GM23338 (cell line): ENCODE measurements around the gene TUBGCP4. TPM values are rescaled to one million over a fixed set of nuclear protein-coding genes. Genes with fewer than 3 reads are reported as not detected.

ENCODE experiments used
- ATAC-seq: fragments of 200-7000 bp; cut with Tn5 transposase; 3 replicates; pipeline ENCODE4 v1.9.1; 2020
- DNase-seq: peaks from one replicate; pipeline ENCODE4 v3.0.0-alpha.2; 2015; ENCODE audit warnings: low spot score
- H2AFZ ChIP-seq: fragments of 200-600 bp; sonication (generic); 2 replicates; pipeline ENCODE4 v1.8.0; 2016; ENCODE audit warnings: antibody characterized with exemption, mild to moderate bottlenecking, moderate library complexity
- H3F3A ChIP-seq: fragments of 200-600 bp; sonication (generic); replicated peaks from 2 replicates; pipeline ENCODE4 v1.8.0; 2017; ENCODE audit warnings: antibody characterized with exemption, mixed run types, low read depth
- H3K27ac ChIP-seq: fragments of 200-600 bp; sonication (generic); 2 replicates; pipeline ENCODE4 v1.6.1; 2016; ENCODE audit warnings: low read depth
- H3K27me3 ChIP-seq: fragments of 200-600 bp; sonication (generic); 2 replicates; pipeline ENCODE4 v1.8.0; 2016; ENCODE audit warnings: mild to moderate bottlenecking, mixed run types, moderate library complexity; ENCODE audit not compliant: insufficient read depth
- H3K36me3 ChIP-seq: fragments of 200-600 bp; sonication (generic); 2 replicates; pipeline ENCODE4 v1.8.0; 2016; ENCODE audit warnings: mild to moderate bottlenecking; ENCODE audit not compliant: insufficient read depth
- H3K4me1 ChIP-seq: fragments of 200-600 bp; sonication (generic); 2 replicates; pipeline ENCODE4 v1.8.0; 2016; ENCODE audit warnings: mild to moderate bottlenecking, moderate library complexity; ENCODE audit not compliant: insufficient read depth
- H3K4me2 ChIP-seq: fragments of 200-600 bp; sonication (generic); 2 replicates; pipeline ENCODE4 v1.7.1; 2017; ENCODE audit warnings: mixed run types
- H3K4me3 ChIP-seq: fragments of 200-600 bp; sonication (generic); 2 replicates; pipeline ENCODE4 v1.6.1; 2016; ENCODE audit warnings: mixed run types
- H3K79me2 ChIP-seq: fragments of 200-600 bp; sonication (generic); replicated peaks from 2 replicates; pipeline ENCODE4 v1.8.0; 2017; ENCODE audit warnings: mild to moderate bottlenecking; ENCODE audit not compliant: insufficient read depth
- H3K9me2 ChIP-seq: fragments of 200-600 bp; sonication (generic); 2 replicates; pipeline ENCODE4 v1.8.0; 2017; ENCODE audit not compliant: insufficient read depth
- H4K20me1 ChIP-seq: fragments of 200-600 bp; sonication (generic); replicated peaks from 2 replicates; pipeline ENCODE4 v1.8.0; 2017; ENCODE audit warnings: mild to moderate bottlenecking; ENCODE audit not compliant: insufficient read depth
- H3K27ac Mint-ChIP-seq: 2 replicates; pipeline ENCODE4 v1.8.0; 2020; ENCODE audit warnings: inconsistent platforms, mild to moderate bottlenecking, moderate library complexity, mixed read lengths
- H3K27me3 Mint-ChIP-seq: 3 replicates; pipeline ENCODE4 v1.8.0; 2022; ENCODE audit warnings: low read depth, mild to moderate bottlenecking, moderate library complexity, mixed read lengths, inconsistent platforms; ENCODE audit not compliant: insufficient read depth, poor library complexity
- H3K36me3 Mint-ChIP-seq: 3 replicates; pipeline ENCODE4 v1.8.0; 2021; ENCODE audit warnings: low read depth, mild to moderate bottlenecking, inconsistent platforms, moderate library complexity, mixed read lengths
- H3K4me1 Mint-ChIP-seq: 3 replicates; pipeline ENCODE4 v1.8.0; 2020; ENCODE audit warnings: mild to moderate bottlenecking, inconsistent platforms, mixed read lengths
- H3K4me3 Mint-ChIP-seq: 3 replicates; pipeline ENCODE4 v1.8.0; 2021; ENCODE audit warnings: moderate library complexity, mild to moderate bottlenecking, inconsistent platforms, mixed read lengths
- H3K9me3 Mint-ChIP-seq: 3 replicates; pipeline ENCODE4 v1.8.0; 2020; ENCODE audit warnings: moderate library complexity, mild to moderate bottlenecking, inconsistent platforms, mixed read lengths
- EZH2 ChIP-seq: fragments of 200-600 bp; sonication (generic); IDR thresholded peaks from one replicate; pipeline ENCODE4 v1.8.0; 2017; ENCODE audit warnings: antibody characterized with exemption, mild to moderate bottlenecking, low read depth; ENCODE audit not compliant: unreplicated experiment
- EZH2phosphoT487 ChIP-seq: fragments of 200-600 bp; sonication (generic); IDR thresholded peaks from one replicate; pipeline ENCODE4 v1.8.1; 2018; ENCODE audit warnings: antibody characterized with exemption; ENCODE audit not compliant: unreplicated experiment
- NANOG ChIP-seq: IDR thresholded peaks from 2 replicates; pipeline ENCODE4 v1.6.1; 2016; ENCODE audit warnings: antibody characterized with exemption, borderline replicate concordance
- REST ChIP-seq: IDR thresholded peaks from one replicate; pipeline ENCODE4 v1.6.1; 2018; ENCODE audit warnings: antibody characterized with exemption; ENCODE audit not compliant: unreplicated experiment
- STAT1 ChIP-seq: IDR thresholded peaks from one replicate; pipeline ENCODE4 v1.6.1; 2016; ENCODE audit warnings: antibody characterized with exemption; ENCODE audit not compliant: unreplicated experiment
- ZNF114 ChIP-seq: fragments of 250-450 bp; sonication (Bioruptor Pico); IDR thresholded peaks from 2 replicates; pipeline ENCODE4 v1.5.0; 2020; ENCODE audit warnings: mild to moderate bottlenecking, moderate library complexity
- ZNF331 ChIP-seq: fragments of 250-450 bp; sonication (Bioruptor Pico); IDR thresholded peaks from 2 replicates; pipeline ENCODE4 v1.5.0; 2020; ENCODE audit warnings: low read depth, mild to moderate bottlenecking, moderate library complexity
- ZNF462 ChIP-seq: fragments of 250-450 bp; sonication (Bioruptor Pico); IDR thresholded peaks from 2 replicates; pipeline ENCODE4 v1.5.0; 2020; ENCODE audit warnings: mild to moderate bottlenecking, moderate library complexity
- polyA plus RNA-seq: library from polyadenylated mRNA; unstranded; fragments of >200 nt; fragmentation: Nextera tagmentation; extraction: Ambion mirVana; gene quantifications from 2 replicates; pipeline ENCODE4 v1.2.1, GENCODE V29; 2016
- total RNA-seq: library from RNA; depleted of rRNA; stranded (reverse); fragments of >200 nt; shearing (Covaris generic); gene quantifications from 2 replicates; pipeline ENCODE4 v1.2.3, GENCODE V29; 2014

Gene TUBGCP4
- total and polyA plus RNA-seq, 2 experiments from 2014 or later: 10.6 to 18.0 TPM

- Mint-ChIP-seq H3K36me3 (peaks cover 5% of the 10 kb centered on the region; the same call in 2 of the 3 replicates), H3K9me3 (no peaks in the 10 kb centered on the region; the same call in 2 of the 3 replicates), H3K27me3 (peaks cover 6% of the 10 kb centered on the region), H3K4me1 (peaks cover 17% of the 10 kb centered on the region), H3K27ac (peak overlapping the region; percentile 97; the same call in 1 of the 2 replicates), H3K4me3 (peak overlapping the region; percentile 91)
- Histone ChIP-seq H4K20me1 (peaks cover 15% of the 10 kb centered on the region), H3K4me1 (peaks cover 13% of the 10 kb centered on the region), H3K36me3 (0 out of 2 replicates have a peak, but pooled peaks cover 6% of the 10 kb centered on the region), H3K79me2 (peaks cover 15% of the 10 kb centered on the region), H2AFZ (peak overlapping the region; percentile 85), H3K4me2 (peak overlapping the region; percentile 81), H3K27me3 (no peaks in the 10 kb centered on the region), H3K9me2 (no peaks in the 10 kb centered on the region), H3K27ac (peak overlapping the region; percentile 75; the same call in 1 of the 2 replicates), H3K4me3 (peak overlapping the region; percentile 59), H3F3A (peaks cover 2% of the 10 kb centered on the region; the same call in 1 of the 2 replicates)
- TF ChIP-seq EZH2: no peak
- DNase-seq (peak; percentile 62), ATAC-seq (no peak; the same call in 2 of the 3 replicates)
Measured at GRCh38 chr15:43329217-43329959, 41.5 kb upstream of the TUBGCP4 start.

GRCh38 chr15:43329960-43330779, 40.7 kb upstream of the TUBGCP4 start, which contains the start of gene LCMT2:
TSS of gene LCMT2 (minus strand) at chr15:43330573. CDS start at chr15:43330489, 84 bp downstream.
- H3K36me3 Mint-ChIP-seq: peaks cover 10% of the 10 kb centered on the region; the same call in 2 of the 3 replicates
- peak; percentile 96 for DNase-seq
- H3K9me2 ChIP-seq: no peaks in the 10 kb centered on the region
- peaks cover 15% of the 10 kb centered on the region for H4K20me1 ChIP-seq
- peaks cover 13% of the 10 kb centered on the region for H3K4me1 ChIP-seq
- H3K4me2 ChIP-seq: peak within 1 kb of the TSS; percentile 81
- peaks cover 17% of the 10 kb centered on the region for H3K4me1 Mint-ChIP-seq
- H3K27me3 Mint-ChIP-seq: peaks cover 6% of the 10 kb centered on the region
- peak within 1 kb of the TSS; percentile 59 for H3K4me3 ChIP-seq
- H3K27ac Mint-ChIP-seq: peak within 1 kb of the TSS; percentile 97
- H3K36me3 ChIP-seq: 0 out of 2 replicates have a peak, but pooled peaks cover 6% of the 10 kb centered on the region
- peak within 1 kb of the TSS; percentile 85 for H2AFZ ChIP-seq
- peaks cover 2% of the 10 kb centered on the region; the same call in 1 of the 2 replicates for H3F3A ChIP-seq
- peaks cover 15% of the 10 kb centered on the region for H3K79me2 ChIP-seq
- ATAC-seq: peak; percentile 90
- peak within 1 kb of the TSS; percentile 91 for H3K4me3 Mint-ChIP-seq
- no peaks in the 10 kb centered on the region for H3K27me3 ChIP-seq
- H3K9me3 Mint-ChIP-seq: no peaks in the 10 kb centered on the region; the same call in 2 of the 3 replicates
- H3K27ac ChIP-seq: peak within 1 kb of the TSS; percentile 75
- TF ChIP-seq ZNF331 (CRISPR knock-in tag) (no peak), ZNF114 (CRISPR knock-in tag) (no peak), REST (no peak), EZH2phosphoT487 (no peak), EZH2 (no peak), NANOG (no peak), ZNF462 (CRISPR knock-in tag) (no peak), STAT1 (no peak)
